Measurements from ENCODE around the gene PTPA.
"Not testable (repeated sequence)": the region's sequence is repeated elsewhere in the genome, so short reads cannot be mapped to it uniquely, and the experiment has no call there.

PTPA gene

GRCh38 chr9:129177791-129178567, 66.8 kb downstream of the PTPA start, which contains the start of gene IER5L:
Gene IER5L, minus strand, starts transcription at chr9:129178261. Its CDS starts 209 bp downstream, at chr9:129178052.
- peak; percentile 93 for DNase-seq (ENCODE audit: low read depth)

GRCh38 chr9:129178568-129179382, 67.6 kb downstream of the PTPA start:
- DNase-seq (ENCODE audit: low read depth) = no peak

- no peak for DNase-seq (ENCODE audit: low read depth)
These were observed 70.0 kb downstream of the PTPA start for GRCh38 chr9:129181246-129181645.

- DNase-seq (ENCODE audit: low read depth) = no peak
These were observed 70.9 kb downstream of the PTPA start for GRCh38 chr9:129182122-129182521.

- DNase-seq (ENCODE audit: low read depth) = no peak
These were observed 71.6 kb downstream of the PTPA start for GRCh38 chr9:129182625-129183494.

GRCh38 chr9:129183495-129184218, 72.4 kb downstream of the PTPA start:
- DNase-seq (ENCODE audit: low read depth) = no peak

- no peak for DNase-seq (ENCODE audit: low read depth)
These were observed 73.0 kb downstream of the PTPA start for GRCh38 chr9:129184219-129184524.

GRCh38 chr9:129184596-129185122, 73.4 kb downstream of the PTPA start:
- no peak for DNase-seq (ENCODE audit: low read depth)

GRCh38 chr9:129185402-129185801, 74.2 kb downstream of the PTPA start:
- DNase-seq (ENCODE audit: low read depth) = no peak

- no peak for DNase-seq (ENCODE audit: low read depth)
These were observed 74.8 kb downstream of the PTPA start for GRCh38 chr9:129185991-129186390.

GRCh38 chr9:129187042-129187441, 75.8 kb downstream of the PTPA start:
- DNase-seq (ENCODE audit: low read depth) = no peak

- DNase-seq (ENCODE audit: low read depth) = not testable (repeated sequence)
These were observed 78.8 kb downstream of the PTPA start for GRCh38 chr9:129189971-129190370.

GRCh38 chr9:129191234-129191633, 80.0 kb downstream of the PTPA start:
- DNase-seq (ENCODE audit: low read depth) = no peak

GRCh38 chr9:129193655-129194054, 82.4 kb downstream of the PTPA start:
- DNase-seq (ENCODE audit: low read depth) = no peak

GRCh38 chr9:129194221-129194620, 83.0 kb downstream of the PTPA start:
- DNase-seq (ENCODE audit: low read depth) = no peak

GRCh38 chr9:129195606-129196005, 84.4 kb downstream of the PTPA start:
- DNase-seq (ENCODE audit: low read depth) = no peak

GRCh38 chr9:129197045-129197444, 85.8 kb downstream of the PTPA start:
- DNase-seq (ENCODE audit: low read depth) = not testable (repeated sequence)

GRCh38 chr9:129197978-129198318, 86.7 kb downstream of the PTPA start:
- DNase-seq (ENCODE audit: low read depth) = no peak
